ENCODE data around the gene AMZ1.

AMZ1 gene, protein sequence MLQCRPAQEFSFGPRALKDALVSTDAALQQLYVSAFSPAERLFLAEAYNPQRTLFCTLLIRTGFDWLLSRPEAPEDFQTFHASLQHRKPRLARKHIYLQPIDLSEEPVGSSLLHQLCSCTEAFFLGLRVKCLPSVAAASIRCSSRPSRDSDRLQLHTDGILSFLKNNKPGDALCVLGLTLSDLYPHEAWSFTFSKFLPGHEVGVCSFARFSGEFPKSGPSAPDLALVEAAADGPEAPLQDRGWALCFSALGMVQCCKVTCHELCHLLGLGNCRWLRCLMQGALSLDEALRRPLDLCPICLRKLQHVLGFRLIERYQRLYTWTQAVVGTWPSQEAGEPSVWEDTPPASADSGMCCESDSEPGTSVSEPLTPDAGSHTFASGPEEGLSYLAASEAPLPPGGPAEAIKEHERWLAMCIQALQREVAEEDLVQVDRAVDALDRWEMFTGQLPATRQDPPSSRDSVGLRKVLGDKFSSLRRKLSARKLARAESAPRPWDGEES

GRCh38 chr7:2687881-2688318 is at the start of gene AMZ1:
TSS of gene AMZ1 (plus strand) at chr7:2688202. CDS start at chr7:2700452, 12,250 bp downstream.
- DNase-seq (ENCODE audit: low spot score) = no peak

DNA sequence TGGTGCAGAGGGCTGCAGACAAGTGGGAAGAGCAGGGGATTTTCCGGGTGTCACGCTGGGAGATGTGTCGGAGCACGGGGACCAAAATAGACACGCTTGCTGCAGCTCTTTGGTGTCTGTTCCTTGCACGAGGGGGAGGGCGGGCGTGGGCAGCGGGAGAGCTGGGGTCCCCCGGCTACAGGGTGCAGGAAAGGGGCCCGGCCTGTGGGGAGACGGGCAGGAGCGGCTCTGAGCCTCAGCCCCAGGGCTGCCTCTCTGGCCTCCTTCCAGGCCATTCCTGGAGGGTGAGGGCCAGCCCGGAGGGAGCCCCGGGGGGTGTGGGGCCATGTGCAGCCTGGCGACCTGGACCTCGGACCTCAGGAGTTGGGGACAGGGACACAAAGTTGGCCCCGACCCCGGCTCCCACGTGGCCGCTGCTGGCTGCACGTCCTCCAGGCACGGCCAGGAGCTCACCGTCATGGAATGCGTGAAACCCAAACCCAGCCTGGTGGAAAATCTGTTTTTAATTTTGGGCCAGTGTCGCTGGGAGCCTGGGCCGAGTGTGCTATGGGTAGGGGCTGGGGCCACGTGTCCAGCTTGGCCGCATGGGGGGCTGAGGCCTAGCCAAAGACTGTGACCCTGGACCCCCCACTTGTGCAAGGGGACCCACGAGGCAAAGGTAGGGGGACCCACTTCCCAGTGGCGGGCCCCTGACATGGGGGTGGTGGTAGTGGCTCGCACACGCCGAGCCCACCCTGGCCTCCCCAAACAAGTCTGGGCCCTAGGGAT is 49.6 kb upstream of the AMZ1 start:
- peak; percentile 38 for DNase-seq (ENCODE audit: low spot score)

DNA sequence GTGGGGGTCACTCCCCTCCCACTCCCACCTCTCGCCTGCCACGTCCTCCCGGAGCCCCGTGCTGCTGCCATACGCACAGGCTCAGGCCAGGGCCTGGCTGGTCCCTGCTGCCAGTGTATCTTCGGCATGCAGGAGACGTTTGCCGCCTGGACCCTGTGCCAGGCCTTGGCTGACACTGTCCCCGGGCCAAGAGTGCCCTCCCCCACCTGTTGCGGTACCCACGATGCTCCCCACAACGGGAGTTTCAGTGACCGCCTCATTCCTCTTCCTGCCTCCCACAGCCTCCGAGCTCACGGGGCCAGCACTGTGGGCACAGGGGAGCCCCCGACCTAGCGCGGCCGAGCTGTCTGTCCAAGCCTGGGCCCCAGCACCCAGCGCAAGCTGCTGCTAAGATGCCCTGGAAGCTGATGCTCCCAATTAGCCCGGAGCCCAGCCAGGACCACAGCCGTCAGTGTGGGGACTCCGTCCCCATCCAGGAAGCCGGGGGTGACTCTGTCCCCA is 48.8 kb upstream of the AMZ1 start:
- DNase-seq (ENCODE audit: low spot score) = peak; percentile 37

DNA sequence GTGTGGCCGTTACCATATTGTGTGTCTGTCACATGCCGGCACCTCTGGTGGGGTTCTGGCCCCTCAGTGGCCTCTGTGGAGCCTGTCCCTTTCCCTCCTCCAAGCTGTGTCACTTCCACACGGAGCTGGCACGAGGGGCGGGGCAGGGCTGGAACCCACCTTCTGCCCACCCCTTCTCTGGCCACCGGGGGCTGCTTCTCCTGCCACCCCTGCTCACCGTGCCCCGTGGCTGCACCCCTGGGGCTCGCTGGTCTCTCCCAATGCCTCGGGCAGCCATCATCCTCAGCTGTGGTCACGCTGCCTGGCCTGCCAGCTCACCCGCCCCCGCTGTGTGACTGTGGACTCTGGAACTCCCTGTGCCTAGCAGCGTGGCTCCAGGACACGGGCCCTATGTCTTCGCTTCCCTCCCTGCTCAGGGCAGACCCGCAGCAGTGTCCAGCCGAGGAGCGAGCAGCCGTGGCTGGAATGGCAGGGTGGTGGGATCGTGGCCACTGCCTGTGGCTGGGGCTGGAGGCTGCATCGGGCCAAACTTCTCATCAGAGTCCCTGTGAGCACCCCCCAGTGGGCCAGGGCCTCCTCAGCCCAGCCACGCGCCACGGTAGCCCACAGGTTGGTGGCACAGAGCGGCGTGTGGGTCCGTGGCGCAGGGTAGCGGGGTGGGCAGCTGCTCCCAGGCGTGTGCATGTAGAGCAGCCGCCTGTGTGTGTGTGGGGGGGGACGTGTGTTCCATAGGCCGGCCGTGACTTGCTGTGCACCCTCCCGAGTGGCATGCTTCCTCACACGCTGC is 48.1 kb upstream of the AMZ1 start:
- no peak for DNase-seq (ENCODE audit: low spot score)

DNA sequence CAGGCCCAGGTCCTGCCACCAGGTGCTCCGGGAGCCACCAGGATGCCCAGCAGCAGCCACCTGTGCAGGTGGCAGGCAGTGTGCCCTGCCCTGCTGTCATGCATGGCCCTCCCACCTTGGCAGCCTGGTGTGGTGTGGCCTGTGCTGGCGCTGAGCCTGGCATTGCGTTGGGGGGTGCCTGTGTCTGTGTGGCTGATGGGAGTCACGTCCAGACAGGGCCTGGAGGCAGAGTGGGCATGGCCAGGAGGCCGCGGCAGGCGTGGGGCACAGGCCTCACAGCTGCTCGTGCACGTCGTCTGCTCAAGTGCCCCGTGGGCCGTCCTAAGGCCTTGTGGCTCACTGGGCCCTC is 47.5 kb upstream of the AMZ1 start:
- no peak for DNase-seq (ENCODE audit: low spot score)

- DNase-seq (ENCODE audit: low spot score) = no peak
Measured at GRCh38 chr7:2640846-2641316, 47.1 kb upstream of the AMZ1 start.

DNA sequence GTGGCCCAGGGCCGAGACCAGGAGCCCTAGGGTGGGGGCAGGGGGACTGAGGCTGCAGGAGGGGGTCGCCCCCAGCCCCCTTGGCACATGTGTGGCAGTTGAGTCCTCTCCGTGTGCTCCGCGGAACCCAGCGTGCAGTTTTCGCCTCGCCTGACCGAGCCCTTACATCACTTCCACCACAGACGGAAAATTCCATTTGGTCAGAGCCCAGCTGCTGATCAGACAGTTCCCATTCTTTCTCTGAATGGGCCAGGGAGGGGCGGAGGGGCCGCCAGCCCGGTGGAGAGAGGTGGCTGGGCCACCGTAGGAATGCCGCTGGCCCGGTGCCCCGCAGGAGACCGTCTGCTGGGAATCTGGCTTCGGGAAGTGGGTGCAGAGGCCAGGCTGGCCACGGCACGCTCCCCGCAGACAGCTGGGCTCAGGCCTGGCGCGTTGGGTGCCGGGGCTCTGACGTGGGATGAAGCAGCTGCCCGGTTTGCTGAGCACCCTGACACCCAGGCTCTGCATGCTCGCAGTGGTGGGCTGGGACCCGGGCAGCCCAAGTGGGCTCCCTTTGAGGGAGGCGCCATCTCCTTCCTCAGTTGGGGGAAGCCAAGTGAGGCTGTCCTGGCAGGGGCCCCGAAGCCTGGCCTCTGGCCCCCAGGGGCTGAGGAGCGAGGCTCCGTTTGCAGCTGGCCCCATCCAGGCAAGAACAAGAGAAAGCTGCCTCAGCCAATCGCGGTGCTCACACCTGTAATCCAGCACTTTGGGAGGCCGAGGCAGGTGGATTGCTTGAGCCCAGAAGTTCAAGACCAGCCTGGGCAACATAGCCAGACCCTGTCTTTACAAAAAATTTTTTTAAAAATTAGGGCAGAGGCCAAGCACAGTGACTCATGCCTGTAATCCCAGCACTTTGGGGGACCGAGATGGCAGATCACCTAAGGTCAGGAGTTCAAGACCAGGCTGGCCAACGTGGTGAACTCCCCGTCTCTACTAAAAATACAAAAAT is 46.3 kb upstream of the AMZ1 start:
- peak; percentile 91 for DNase-seq (ENCODE audit: low spot score)

GRCh38 chr7:2643386-2644219 is 44.4 kb upstream of the AMZ1 start:
- no peak for DNase-seq (ENCODE audit: low spot score)

- no peak for DNase-seq (ENCODE audit: low spot score)
Measured at GRCh38 chr7:2644220-2644561, 43.8 kb upstream of the AMZ1 start.

GRCh38 chr7:2644562-2645273 is 43.3 kb upstream of the AMZ1 start:
- no peak for DNase-seq (ENCODE audit: low spot score)

- peak; percentile 26 for DNase-seq (ENCODE audit: low spot score)
Measured at GRCh38 chr7:2645274-2645868, 42.6 kb upstream of the AMZ1 start.

DNA sequence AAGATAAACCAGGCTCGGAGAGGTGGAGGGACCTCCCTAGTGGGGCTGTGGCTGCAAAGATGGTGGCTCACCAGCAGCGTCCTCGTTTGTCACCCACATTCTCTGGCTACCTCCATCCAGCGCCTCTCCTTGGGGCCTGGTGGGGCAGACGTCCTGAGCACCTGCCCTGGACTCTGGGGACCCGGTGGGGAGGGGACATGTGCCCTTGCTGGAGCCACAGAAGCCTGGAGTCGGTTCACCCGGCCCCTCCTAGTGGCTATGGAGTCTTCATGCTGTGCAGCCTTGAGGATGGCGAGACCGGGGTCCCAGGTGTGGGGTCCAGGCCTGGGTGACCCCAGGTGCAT is 41.7 kb upstream of the AMZ1 start:
- DNase-seq (ENCODE audit: low spot score) = no peak

DNA sequence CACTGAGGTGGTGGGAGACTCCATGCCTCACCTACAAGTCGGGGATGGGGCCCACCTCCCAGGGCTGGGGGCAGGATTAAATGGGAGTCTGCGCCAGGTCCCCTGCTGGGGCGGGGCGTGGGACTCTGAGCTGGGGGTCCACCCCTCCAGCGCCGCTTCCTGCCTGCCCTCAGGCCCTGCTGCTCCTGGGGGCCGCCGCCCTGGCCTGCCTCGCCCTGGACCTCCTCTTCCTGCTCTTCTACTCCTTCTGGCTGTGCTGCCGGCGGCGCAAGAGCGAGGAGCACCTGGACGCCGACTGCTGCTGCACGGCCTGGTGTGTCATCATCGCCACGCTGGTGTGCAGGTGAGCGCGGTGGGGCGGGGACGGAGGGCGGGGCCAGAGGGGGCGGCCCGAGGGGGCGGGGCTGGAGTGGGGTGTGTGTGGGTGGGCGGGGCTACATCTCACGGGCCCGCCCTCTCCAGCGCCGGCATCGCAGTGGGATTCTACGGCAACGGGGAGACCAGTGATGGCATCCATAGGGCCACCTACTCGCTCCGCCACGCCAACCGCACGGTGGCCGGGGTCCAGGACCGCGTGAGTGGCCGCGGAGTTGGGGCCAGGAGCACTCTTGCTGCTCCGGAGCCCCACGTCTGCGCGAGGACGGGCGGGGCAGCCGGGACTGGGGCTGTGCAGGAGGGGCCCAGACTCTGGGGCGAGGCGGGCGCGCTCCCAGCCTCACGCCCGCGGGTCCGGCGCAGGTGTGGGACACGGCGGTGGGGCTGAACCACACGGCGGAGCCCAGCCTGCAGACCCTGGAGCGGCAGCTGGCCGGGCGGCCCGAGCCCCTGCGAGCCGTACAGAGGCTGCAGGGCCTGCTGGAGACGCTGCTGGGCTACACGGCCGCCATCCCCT is 41.1 kb upstream of the AMZ1 start:
- no peak for DNase-seq (ENCODE audit: low spot score)

DNA sequence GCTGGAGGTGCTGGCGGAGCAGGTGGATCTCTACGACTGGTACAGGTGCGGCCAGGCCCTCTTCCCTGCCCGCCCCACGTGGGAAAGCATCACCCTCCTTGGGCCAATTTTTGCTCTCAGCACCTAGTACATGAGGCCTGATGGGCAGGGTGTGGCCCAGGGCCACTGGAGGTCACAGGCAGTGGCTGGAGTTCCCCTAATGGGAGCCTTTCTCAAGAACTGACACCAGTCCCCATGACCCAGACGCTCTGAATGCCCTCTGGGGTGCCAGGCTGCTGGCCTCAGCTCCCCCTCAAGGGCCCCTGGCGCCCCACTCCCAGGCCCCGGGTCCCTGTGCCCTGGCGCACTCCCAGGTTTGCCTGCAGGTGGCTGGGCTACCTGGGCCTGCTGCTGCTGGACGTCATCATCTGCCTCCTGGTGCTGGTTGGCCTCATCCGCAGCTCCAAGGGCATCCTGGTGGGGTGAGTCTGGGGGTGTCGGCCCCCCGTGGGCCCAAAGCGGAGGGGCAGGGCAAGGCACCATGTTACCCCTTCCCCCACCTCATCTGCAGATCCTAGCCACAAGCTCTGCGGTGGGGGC is 40.3 kb upstream of the AMZ1 start:
- DNase-seq (ENCODE audit: low spot score) = no peak

GRCh38 chr7:2649139-2649838 is 38.7 kb upstream of the AMZ1 start:
- DNase-seq (ENCODE audit: low spot score) = no peak

- no peak for DNase-seq (ENCODE audit: low spot score)
Measured at GRCh38 chr7:2649991-2650390, 38.0 kb upstream of the AMZ1 start.

GRCh38 chr7:2650451-2650850 is 37.6 kb upstream of the AMZ1 start:
- no peak for DNase-seq (ENCODE audit: low spot score)

All from pons (tissue), 1 donor.